HEK293 (cell line): Measurements from ENCODE around the gene CCBE1.
"Not testable (repeated sequence)": the region's sequence is repeated elsewhere in the genome, so short reads cannot be mapped to it uniquely, and the experiment has no call there.

Experiments
- CTCF ChIA-PET: fragments of 350-600 bp; formaldehyde crosslinking; extraction: SDS; loops from one replicate; lab custom pipeline; 2021; ENCODE audit warnings: antibody characterized with exemption; lab: Yijun Ruan, JAX
- POLR2A ChIA-PET: fragments of 300-600 bp; formaldehyde crosslinking; extraction: SDS; loops from one replicate; lab custom pipeline; 2020; ENCODE audit warnings: antibody characterized with exemption, inconsistent platforms; lab: Yijun Ruan, JAX
- H3K27ac ChIP-seq: fragments of 200-500 bp; sonication (Bioruptor generic); 2 replicates; pipeline ENCODE4 v1.5.1; 2014; ENCODE audit warnings: low read depth, low read length, control low read depth, inconsistent platforms; ENCODE audit errors: extremely low read depth
- H3K36me3 ChIP-seq, 2 experiments: fragments of 200-500 bp in 1 of 2; sonication (Bioruptor generic) in 1 of 2; 1 replicate in 1 of 2; 2 replicates in 1 of 2; pipeline ENCODE4 v1.5.1; 2014 to 2017; ENCODE audit warnings: inconsistent platforms in 2 of 2, low read length in 2 of 2; ENCODE audit not compliant: control insufficient read depth in 2 of 2, insufficient read depth in 1 of 2
- H3K4me1 ChIP-seq: fragments of 200-500 bp; sonication (Bioruptor generic); 2 replicates; pipeline ENCODE4 v1.5.1; 2014; ENCODE audit warnings: mild to moderate bottlenecking, low read length, inconsistent platforms; ENCODE audit not compliant: control insufficient read depth, insufficient read depth
- H3K4me3 ChIP-seq: 2 replicates; pipeline ENCODE4 v1.5.1; 2011; ENCODE audit warnings: low read depth, mild to moderate bottlenecking, control low read depth, low read length, moderate library complexity
- H3K9me3 ChIP-seq: fragments of 200-500 bp; sonication (Bioruptor generic); 2 replicates; pipeline ENCODE4 v1.5.1; 2014; ENCODE audit warnings: low read depth, low read length, inconsistent platforms; ENCODE audit not compliant: control insufficient read depth, insufficient read depth
- GFI1B ChIP-seq: fragments of 450-650 bp; formaldehyde crosslinking; IDR thresholded peaks from 2 replicates; pipeline ENCODE4 v1.5.1; 2016; ENCODE audit warnings: missing biosample characterization, missing genetic modification characterization
- GLIS1 ChIP-seq: fragments of 450-650 bp; formaldehyde crosslinking; IDR thresholded peaks from 2 replicates; pipeline ENCODE4 v1.5.1; 2016; ENCODE audit warnings: missing biosample characterization, missing genetic modification characterization
- KLF1 ChIP-seq: fragments of 450-650 bp; formaldehyde crosslinking; IDR thresholded peaks from 2 replicates; pipeline ENCODE4 v1.5.1; 2016; ENCODE audit warnings: missing biosample characterization, missing genetic modification characterization
- PRDM10 ChIP-seq: fragments of 450-650 bp; formaldehyde crosslinking; IDR thresholded peaks from 2 replicates; pipeline ENCODE4 v1.5.1; 2016; ENCODE audit warnings: missing biosample characterization, missing genetic modification characterization
- SP7 ChIP-seq: fragments of 450-650 bp; formaldehyde crosslinking; IDR thresholded peaks from 2 replicates; pipeline ENCODE4 v1.5.1; 2016; ENCODE audit warnings: missing biosample characterization, missing genetic modification characterization
- TSHZ1 ChIP-seq: fragments of 450-650 bp; formaldehyde crosslinking; IDR thresholded peaks from 2 replicates; pipeline ENCODE4 v1.5.1; 2016; ENCODE audit warnings: missing biosample characterization, missing genetic modification characterization, borderline replicate concordance
- ZBTB1 ChIP-seq: fragments of 450-650 bp; formaldehyde crosslinking; IDR thresholded peaks from 2 replicates; pipeline ENCODE4 v1.5.1; 2016; ENCODE audit warnings: missing biosample characterization, missing genetic modification characterization
- ZNF121 ChIP-seq: fragments of 450-650 bp; formaldehyde crosslinking; IDR thresholded peaks from 2 replicates; pipeline ENCODE4 v1.5.1; 2016; ENCODE audit warnings: missing biosample characterization, missing genetic modification characterization
- ZNF140 ChIP-seq: fragments of 450-650 bp; formaldehyde crosslinking; IDR thresholded peaks from 2 replicates; pipeline ENCODE4 v1.5.1; 2016; ENCODE audit warnings: missing biosample characterization, missing genetic modification characterization
- ZNF202 ChIP-seq: fragments of 450-650 bp; formaldehyde crosslinking; IDR thresholded peaks from 2 replicates; pipeline ENCODE4 v1.5.1; 2016; ENCODE audit warnings: missing biosample characterization, missing genetic modification characterization, borderline replicate concordance
- ZNF274 ChIP-seq, 2 experiments: fragments of 200-500 bp in 1 of 2; fragments of 450-650 bp in 1 of 2; sonication (Bioruptor generic) in 1 of 2; formaldehyde crosslinking in 1 of 2; IDR thresholded peaks; 2 replicates each; pipeline versions ENCODE4 v1.5.1 to v1.6.1; 2014 to 2016; ENCODE audit warnings: borderline replicate concordance in 1 of 2, inconsistent platforms in 1 of 2, low read length in 1 of 2, missing biosample characterization in 1 of 2, missing genetic modification characterization in 1 of 2
- ZNF394 ChIP-seq: fragments of 450-650 bp; formaldehyde crosslinking; IDR thresholded peaks from 2 replicates; pipeline ENCODE4 v1.5.1; 2016; ENCODE audit warnings: missing biosample characterization, missing genetic modification characterization, mild to moderate bottlenecking, moderate library complexity, borderline replicate concordance
- ZNF548 ChIP-seq: fragments of 450-650 bp; formaldehyde crosslinking; IDR thresholded peaks from 2 replicates; pipeline ENCODE4 v1.5.1; 2016; ENCODE audit warnings: missing biosample characterization, missing genetic modification characterization
- ZNF624 ChIP-seq: fragments of 450-650 bp; formaldehyde crosslinking; IDR thresholded peaks from 2 replicates; pipeline ENCODE4 v1.5.1; 2017; ENCODE audit warnings: missing biosample characterization, missing genetic modification characterization
- ZNF645 ChIP-seq: fragments of 450-650 bp; formaldehyde crosslinking; IDR thresholded peaks from 2 replicates; pipeline ENCODE4; 2016; ENCODE audit warnings: missing biosample characterization, missing genetic modification characterization
- ZNF704 ChIP-seq: fragments of 450-650 bp; formaldehyde crosslinking; IDR thresholded peaks from 2 replicates; pipeline ENCODE4 v1.5.1; 2016; ENCODE audit warnings: missing biosample characterization, missing genetic modification characterization
- ZNF792 ChIP-seq: fragments of 450-650 bp; formaldehyde crosslinking; IDR thresholded peaks from 2 replicates; pipeline ENCODE4 v1.5.1; 2016; ENCODE audit warnings: missing biosample characterization, missing genetic modification characterization
- ZNF837 ChIP-seq: fragments of 450-650 bp; formaldehyde crosslinking; IDR thresholded peaks from 2 replicates; pipeline ENCODE4 v1.5.1; 2016; ENCODE audit warnings: missing biosample characterization, missing genetic modification characterization
- ZXDB ChIP-seq: fragments of 450-650 bp; formaldehyde crosslinking; IDR thresholded peaks from 2 replicates; pipeline ENCODE4 v1.5.1; 2016; ENCODE audit warnings: missing biosample characterization, missing genetic modification characterization
- TF ChIP-seq, protein P1 (sequence below): fragments of 450-650 bp; formaldehyde crosslinking; IDR thresholded peaks from 2 replicates; pipeline ENCODE4 v1.5.1; 2016; ENCODE audit warnings: missing biosample characterization, missing genetic modification characterization

Gene CCBE1

GRCh38 chr18:59515956-59516355 is 181.3 kb downstream of the CCBE1 start:
- ChIA-PET CTCF (interaction anchor here (0.6 to 2.0 kb wide), 5 partner anchors 11 to 471 kb away, joined by 3 to 5 read pairs (median 3); no protein-coding TSS in a partner anchor), POLR2A (interaction anchor here (1.5 to 3.0 kb wide), 3 partner anchors 30 to 146 kb away, joined by 3 to 14 read pairs (median 10); no protein-coding TSS in a partner anchor)
- not testable (repeated sequence) for H3K36me3 ChIP-seq, H3K9me3 ChIP-seq, H3K27ac ChIP-seq, H3K4me3 ChIP-seq
- peaks cover 22% of the 10 kb centered on the region for H3K4me1 ChIP-seq
- peak; percentile 53; the same call in 1 of the 2 replicates for TF ChIP-seq ZNF121 (tag by site-specific recombination)

DNA sequence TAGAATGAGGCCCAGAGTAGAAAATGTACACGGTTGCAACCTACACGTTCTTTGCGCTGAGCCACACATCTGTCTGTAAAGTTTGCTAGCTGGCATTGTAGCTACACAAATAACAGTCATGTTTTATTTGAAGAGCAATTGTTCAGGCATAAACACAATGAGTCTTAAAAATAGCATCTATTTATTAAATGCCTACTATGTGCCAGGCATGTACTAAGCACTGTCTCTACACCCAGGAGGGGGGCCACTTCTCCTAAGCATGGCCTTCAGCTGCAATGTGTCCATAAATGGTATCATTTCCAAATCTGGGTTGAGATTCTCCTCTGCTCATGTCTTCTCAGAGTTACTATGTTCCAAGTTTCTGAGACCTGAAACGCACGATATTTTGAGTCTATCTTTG is 182.1 kb downstream of the CCBE1 start:
- POLR2A ChIA-PET, result interaction anchor here (2.4 to 3.0 kb wide), 2 partner anchors 55 to 147 kb away, joined by 10 to 14 read pairs; no protein-coding TSS in a partner anchor
- no peaks in the 10 kb centered on the region for H3K36me3 ChIP-seq
- H3K27ac ChIP-seq, result no peak overlapping the region
- H3K4me3 ChIP-seq, result no peak overlapping the region
- no peak for TF ChIP-seq ZNF837
- no peak for TF ChIP-seq GFI1B
- TF ChIP-seq ZNF704 (tag by site-specific recombination), result no peak
- no peak for TF ChIP-seq ZNF548 (tag by site-specific recombination)
- H3K4me1 ChIP-seq, result peaks cover 22% of the 10 kb centered on the region
- H3K9me3 ChIP-seq, result no peaks in the 10 kb centered on the region
- CTCF ChIA-PET, result interaction anchor here (0.8 to 1.4 kb wide), 7 partner anchors 11 to 472 kb away, joined by 3 to 6 read pairs (median 3); partner anchors contain the start of gene CCBE1

- no peaks in the 10 kb centered on the region for H3K9me3 ChIP-seq
- CTCF ChIA-PET, result interaction anchor here (0.7 to 1.4 kb wide), 7 partner anchors 54 to 1422 kb away, joined by 3 to 6 read pairs (median 3); partner anchors contain the start of gene CCBE1
- H3K4me3 ChIP-seq, result no peak overlapping the region
- H3K4me1 ChIP-seq, result peaks cover 22% of the 10 kb centered on the region
- POLR2A ChIA-PET, result no interaction called here
- no peak overlapping the region for H3K27ac ChIP-seq
- H3K36me3 ChIP-seq, result no peaks in the 10 kb centered on the region
- TF ChIP-seq ZXDB (tag by site-specific recombination) (peak; percentile 39; the same call in 1 of the 2 replicates), ZNF548 (tag by site-specific recombination) (no peak), SP7 (tag by site-specific recombination) (peak; percentile 55; the same call in 1 of the 2 replicates), KLF1 (no peak), ZNF645 (tag by site-specific recombination) (no peak), ZBTB1 (no peak), ZNF140 (tag by site-specific recombination) (no peak), PRDM10 (tag by site-specific recombination) (peak; percentile 77), ZNF202 (tag by site-specific recombination) (no peak), ZNF394 (tag by site-specific recombination) (no peak), ZNF274 (IDR thresholded peaks at IDR 0.05; ENCODE audit: low read length) (no peak), ZNF274 (tag by site-specific recombination; IDR thresholded peaks at IDR 0.05; ENCODE audit: borderline replicate concordance) (no peak), ZNF792 (tag by site-specific recombination) (0 out of 2 replicates have a peak, but pooled peaks have one; percentile 24), TSHZ1 (tag by site-specific recombination) (0 out of 2 replicates have a peak, but pooled peaks have one; percentile 22), GLIS1 (tag by site-specific recombination) (peak; percentile 77), ZNF624 (no peak)
- TF ChIP-seq, protein P1, sequence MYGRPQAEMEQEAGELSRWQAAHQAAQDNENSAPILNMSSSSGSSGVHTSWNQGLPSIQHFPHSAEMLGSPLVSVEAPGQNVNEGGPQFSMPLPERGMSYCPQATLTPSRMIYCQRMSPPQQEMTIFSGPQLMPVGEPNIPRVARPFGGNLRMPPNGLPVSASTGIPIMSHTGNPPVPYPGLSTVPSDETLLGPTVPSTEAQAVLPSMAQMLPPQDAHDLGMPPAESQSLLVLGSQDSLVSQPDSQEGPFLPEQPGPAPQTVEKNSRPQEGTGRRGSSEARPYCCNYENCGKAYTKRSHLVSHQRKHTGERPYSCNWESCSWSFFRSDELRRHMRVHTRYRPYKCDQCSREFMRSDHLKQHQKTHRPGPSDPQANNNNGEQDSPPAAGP (tag by site-specific recombination), result peak; percentile 36; the same call in 1 of the 2 replicates
Observed at GRCh38 chr18:59514203-59514602, 183.0 kb downstream of the CCBE1 start.
